Measurements from ENCODE around the gene GLMN.

The GLMN gene

GRCh38 chr1:92203105-92203504, 95.7 kb downstream of the GLMN start:
- in situ Hi-C loops (cut with HindIII; ENCODE audit: low sequenced_read_pairs), result no loop called here

- in situ Hi-C loops (cut with HindIII; ENCODE audit: low sequenced_read_pairs), result no loop called here
Observed at GRCh38 chr1:92201973-92202372, 96.8 kb downstream of the GLMN start.

Data from DLD1 (cell line).